IgD-negative memory B cell (primary cell): ENCODE results near the gene TPI1. TPM values are rescaled to one million over a fixed set of nuclear protein-coding genes. Genes with fewer than 3 reads are reported as not detected.

Experiments
- H3K27ac Mint-ChIP-seq, 3 donors: one replicate each; pipeline ENCODE4 v1.8.0; 2020 to 2022; ENCODE audit warnings: mild to moderate bottlenecking in 3 of 3, mixed read lengths in 3 of 3, moderate library complexity in 1 of 3
- H3K27me3 Mint-ChIP-seq: one replicate; pipeline ENCODE4 v1.8.0; 2021; ENCODE audit warnings: mixed read lengths
- H3K36me3 Mint-ChIP-seq: one replicate; pipeline ENCODE4 v1.8.0; 2020; ENCODE audit warnings: mild to moderate bottlenecking, mixed read lengths
- H3K4me1 Mint-ChIP-seq, 3 donors: one replicate each; pipeline ENCODE4 v1.8.0; 2020 to 2022; ENCODE audit warnings: mixed read lengths in 3 of 3, mild to moderate bottlenecking in 1 of 3
- H3K4me3 Mint-ChIP-seq, 4 donors: one replicate each; pipeline ENCODE4 v1.8.0; 2020 to 2022; ENCODE audit warnings: mild to moderate bottlenecking in 4 of 4, mixed read lengths in 4 of 4, moderate library complexity in 3 of 4
- H3K9me3 Mint-ChIP-seq, 3 donors: one replicate each; pipeline ENCODE4 v1.8.0; 2020 to 2021; ENCODE audit warnings: mixed read lengths in 3 of 3, mild to moderate bottlenecking in 1 of 3
- polyA plus RNA-seq: library from polyadenylated mRNA; unstranded; fragments of 300-500 nt; fragmentation: Illumina TruSeq; gene quantifications from one replicate; pipeline ENCODE4 v1.2.3, GENCODE V29; 2021

Gene TPI1
- polyA plus RNA-seq: 490 TPM

- Mint-ChIP-seq H3K4me1 (peaks cover 23 to 33% (median 33%) of the 10 kb centered on the region in 3 donors), H3K4me3 (peak within 1 kb of the TSS; percentile 93 to 98 (median 96)), H3K36me3 (peaks cover 1% of the 10 kb centered on the region), H3K27ac (peak within 1 kb of the TSS; percentile 84 to 98 (median 90)), H3K9me3 (no peaks in the 10 kb centered on the region), H3K27me3 (no peaks in the 10 kb centered on the region)
These were observed at the start of gene TPI1 for GRCh38 chr12:6867413-6868210. Gene TPI1, plus strand, starts transcription at chr12:6867531. Its CDS starts 36 bp downstream, at chr12:6867567.

- no peak overlapping the region for H3K4me3 Mint-ChIP-seq
- peaks cover 21% of the 10 kb centered on the region for H3K27me3 Mint-ChIP-seq
- peaks cover 0 to 2% (median 0%) of the 10 kb centered on the region in 3 donors for H3K9me3 Mint-ChIP-seq
- peaks cover 5 to 7% (median 6%) of the 10 kb centered on the region in 3 donors for H3K4me1 Mint-ChIP-seq
- no peak overlapping the region for H3K27ac Mint-ChIP-seq
- H3K36me3 Mint-ChIP-seq: peaks cover 2% of the 10 kb centered on the region
These were observed 49.6 kb upstream of the TPI1 start for GRCh38 chr12:6817662-6818157.

GRCh38 chr12:6818222-6818621 lies 49.1 kb upstream of the TPI1 start:
- Mint-ChIP-seq H3K27me3 (peaks cover 21% of the 10 kb centered on the region), H3K9me3 (peaks cover 0 to 2% (median 0%) of the 10 kb centered on the region in 3 donors), H3K4me3 (peak overlapping the region in 1 of 4 donors; percentile 32), H3K27ac (peak overlapping the region in 2 of 3 donors; percentile 53 to 54), H3K4me1 (peaks cover 4 to 7% (median 5%) of the 10 kb centered on the region in 3 donors), H3K36me3 (peaks cover 2% of the 10 kb centered on the region)

GRCh38 chr12:6818645-6819044 lies 48.7 kb upstream of the TPI1 start:
- H3K27me3 Mint-ChIP-seq: peaks cover 25% of the 10 kb centered on the region
- peaks cover 0 to 2% (median 0%) of the 10 kb centered on the region in 3 donors for H3K9me3 Mint-ChIP-seq
- H3K36me3 Mint-ChIP-seq: peaks cover 2% of the 10 kb centered on the region
- H3K4me3 Mint-ChIP-seq: peak overlapping the region in 1 of 4 donors; percentile 32
- peak overlapping the region in 2 of 3 donors; percentile 53 to 54 for H3K27ac Mint-ChIP-seq
- H3K4me1 Mint-ChIP-seq: peaks cover 4 to 5% (median 4%) of the 10 kb centered on the region in 3 donors

- Mint-ChIP-seq H3K36me3 (peaks cover 2% of the 10 kb centered on the region), H3K4me1 (peaks cover 4 to 6% (median 5%) of the 10 kb centered on the region in 3 donors), H3K4me3 (no peak overlapping the region), H3K27me3 (peaks cover 31% of the 10 kb centered on the region), H3K9me3 (peaks cover 0 to 2% (median 0%) of the 10 kb centered on the region in 3 donors), H3K27ac (no peak overlapping the region)
These were observed 48.0 kb upstream of the TPI1 start for GRCh38 chr12:6819106-6820030.

- peak overlapping the region in 1 of 4 donors; percentile 61 for H3K4me3 Mint-ChIP-seq
- H3K4me1 Mint-ChIP-seq: peaks cover 4 to 6% (median 5%) of the 10 kb centered on the region in 3 donors
- H3K27ac Mint-ChIP-seq: no peak overlapping the region
These were observed 47.2 kb upstream of the TPI1 start for GRCh38 chr12:6820166-6820565.

GRCh38 chr12:6821591-6822425 lies 45.5 kb upstream of the TPI1 start, which contains the start of gene GPR162:
Gene GPR162, plus strand, starts transcription at chr12:6821821. Its CDS starts 2,078 bp downstream, at chr12:6823899.
- H3K9me3 Mint-ChIP-seq: no peaks in the 10 kb centered on the region
- H3K27me3 Mint-ChIP-seq: peaks cover 49% of the 10 kb centered on the region
- H3K27ac Mint-ChIP-seq: no peak within 1 kb of the TSS
- H3K4me3 Mint-ChIP-seq: peak within 1 kb of the TSS in 2 of 4 donors; percentile 67 to 78
- peaks cover 2% of the 10 kb centered on the region for H3K36me3 Mint-ChIP-seq
- peaks cover under 1 to 6% (median 5%) of the 10 kb centered on the region in 3 donors for H3K4me1 Mint-ChIP-seq

More at GRCh38 chr12:6820166-6820565, 47.2 kb upstream of the TPI1 start:
- Mint-ChIP-seq H3K9me3 (peaks cover 0 to 2% (median 0%) of the 10 kb centered on the region in 3 donors), H3K36me3 (peaks cover 2% of the 10 kb centered on the region), H3K27me3 (peaks cover 34% of the 10 kb centered on the region)

- Mint-ChIP-seq H3K36me3 (peaks cover 2% of the 10 kb centered on the region), H3K4me3 (no peak overlapping the region), H3K27ac (no peak overlapping the region), H3K4me1 (peaks cover 0 to 9% (median 8%) of the 10 kb centered on the region in 3 donors), H3K27me3 (peaks cover 57% of the 10 kb centered on the region), H3K9me3 (no peaks in the 10 kb centered on the region)
These were observed 44.8 kb upstream of the TPI1 start for GRCh38 chr12:6822426-6823135.

GRCh38 chr12:6823182-6824084 lies 43.9 kb upstream of the TPI1 start:
- H3K4me3 Mint-ChIP-seq: no peak overlapping the region
- H3K27ac Mint-ChIP-seq: no peak overlapping the region
- H3K27me3 Mint-ChIP-seq: peaks cover 60% of the 10 kb centered on the region
- peaks cover 4% of the 10 kb centered on the region for H3K36me3 Mint-ChIP-seq
- H3K4me1 Mint-ChIP-seq: peaks cover 0 to 11% (median 11%) of the 10 kb centered on the region in 3 donors
- H3K9me3 Mint-ChIP-seq: no peaks in the 10 kb centered on the region

- peaks cover 65% of the 10 kb centered on the region for H3K27me3 Mint-ChIP-seq
- no peak overlapping the region for H3K4me3 Mint-ChIP-seq
- no peak overlapping the region for H3K27ac Mint-ChIP-seq
- peaks cover 4% of the 10 kb centered on the region for H3K36me3 Mint-ChIP-seq
- H3K9me3 Mint-ChIP-seq: no peaks in the 10 kb centered on the region
- peaks cover 0 to 15% (median 11%) of the 10 kb centered on the region in 3 donors for H3K4me1 Mint-ChIP-seq
These were observed 43.1 kb upstream of the TPI1 start for GRCh38 chr12:6824085-6824775.

GRCh38 chr12:6824901-6825381 lies 42.4 kb upstream of the TPI1 start:
- H3K36me3 Mint-ChIP-seq: peaks cover 4% of the 10 kb centered on the region
- peaks cover 0 to 16% (median 11%) of the 10 kb centered on the region in 3 donors for H3K4me1 Mint-ChIP-seq
- H3K27me3 Mint-ChIP-seq: peaks cover 68% of the 10 kb centered on the region
- no peaks in the 10 kb centered on the region for H3K9me3 Mint-ChIP-seq
- no peak overlapping the region for H3K27ac Mint-ChIP-seq
- H3K4me3 Mint-ChIP-seq: no peak overlapping the region
